HuH-7 (cell line): ENCODE results near the gene PAM.

ENCODE experiments used
- DNase-seq: peaks from one replicate; pipeline ENCODE4 v3.0.0; 2011; ENCODE audit warnings: low spot score

The PAM gene

GRCh38 chr5:102815084-102815483, 60.0 kb downstream of the PAM start:
- DNase-seq, result no peak

GRCh38 chr5:102815540-102816332, 60.6 kb downstream of the PAM start:
- DNase-seq, result no peak

- no peak for DNase-seq
These were observed 63.2 kb downstream of the PAM start for GRCh38 chr5:102818345-102818744.

GRCh38 chr5:102818934-102819333, 63.8 kb downstream of the PAM start:
- no peak for DNase-seq

GRCh38 chr5:102819634-102820033, 64.5 kb downstream of the PAM start:
- no peak for DNase-seq

GRCh38 chr5:102823441-102823874, 68.4 kb downstream of the PAM start:
- no peak for DNase-seq

GRCh38 chr5:102826629-102827028, 71.5 kb downstream of the PAM start:
- no peak for DNase-seq

GRCh38 chr5:102830241-102830640, 75.1 kb downstream of the PAM start:
- DNase-seq, result no peak

GRCh38 chr5:102832445-102832844, 77.3 kb downstream of the PAM start:
- DNase-seq, result no peak

GRCh38 chr5:102833146-102833545, 78.0 kb downstream of the PAM start:
- DNase-seq, result no peak

GRCh38 chr5:102834438-102834964, 79.4 kb downstream of the PAM start:
- no peak for DNase-seq

- DNase-seq, result no peak
These were observed 80.6 kb downstream of the PAM start for GRCh38 chr5:102835717-102836116.

- DNase-seq, result no peak
These were observed 85.9 kb downstream of the PAM start for GRCh38 chr5:102841021-102841420.

- no peak for DNase-seq
These were observed 88.9 kb downstream of the PAM start for GRCh38 chr5:102843997-102844396.

GRCh38 chr5:102845041-102845440, 89.9 kb downstream of the PAM start:
- no peak for DNase-seq

GRCh38 chr5:102850503-102850902, 95.4 kb downstream of the PAM start:
- no peak for DNase-seq

GRCh38 chr5:102853680-102854079, 98.6 kb downstream of the PAM start:
- DNase-seq, result no peak

- no peak for DNase-seq
These were observed 100.7 kb downstream of the PAM start for GRCh38 chr5:102855681-102856388.

GRCh38 chr5:102856389-102856777, 101.3 kb downstream of the PAM start:
- no peak for DNase-seq

GRCh38 chr5:102857076-102857818, 102.1 kb downstream of the PAM start:
- no peak for DNase-seq

GRCh38 chr5:102858221-102858620, 103.1 kb downstream of the PAM start:
- DNase-seq, result no peak

- no peak for DNase-seq
These were observed 103.7 kb downstream of the PAM start for GRCh38 chr5:102858808-102859207.

GRCh38 chr5:102860035-102860434, 104.9 kb downstream of the PAM start:
- no peak for DNase-seq
